Heart right ventricle (tissue), 16 donors: Measurements from ENCODE around the gene RADIL. TPM values are rescaled to one million over a fixed set of nuclear protein-coding genes. Genes with fewer than 3 reads are reported as not detected.

Experiments used
- ATAC-seq, 8 donors: fragments of 200-7000 bp; cut with Tn5 transposase; one replicate each; pipeline ENCODE4 v1.9.1; 2020; ENCODE audit warnings: mild to moderate bottlenecking in 8 of 8, moderate library complexity in 8 of 8, moderate number of reproducible peaks in 1 of 8
- DNase-seq, 2 donors: peaks; one replicate each; pipeline ENCODE4 v3.0.0-alpha.2; 2020
- H3K27ac ChIP-seq, 10 donors: fragments of 200-600 bp; sonication (generic) in 2 of 10; one replicate each; pipeline versions ENCODE4 v1.5.0 to v1.8.0; 2020 to 2022; ENCODE audit warnings: mild to moderate bottlenecking in 3 of 10
- H3K27me3 ChIP-seq, 7 donors: fragments of 200-600 bp; one replicate each; pipeline ENCODE4 v1.8.0; 2021 to 2022; ENCODE audit warnings: mild to moderate bottlenecking in 2 of 7
- H3K36me3 ChIP-seq, 9 donors: fragments of 200-600 bp; sonication (generic) in 1 of 9; one replicate each; pipeline versions ENCODE4 v1.5.0 to v1.8.0; 2020 to 2022; ENCODE audit warnings: mild to moderate bottlenecking in 2 of 9
- H3K4me1 ChIP-seq, 9 donors: fragments of 200-600 bp; sonication (generic) in 1 of 9; one replicate each; pipeline versions ENCODE4 v1.5.0 to v1.8.0; 2020 to 2022; ENCODE audit warnings: mild to moderate bottlenecking in 4 of 9
- H3K4me3 ChIP-seq, 10 donors: fragments of 200-600 bp; sonication (generic) in 2 of 10; one replicate each; pipeline versions ENCODE4 v1.5.0 to v1.8.0; 2020 to 2022; ENCODE audit warnings: mild to moderate bottlenecking in 7 of 10, moderate library complexity in 2 of 10
- H3K9me3 ChIP-seq, 11 donors: fragments of 200-600 bp in 10 of 11; sonication (generic) in 2 of 11; one replicate each; pipeline versions ENCODE4 v1.5.0 to v1.8.0; 2013 to 2022; ENCODE audit warnings: mild to moderate bottlenecking in 2 of 11, control low read depth in 1 of 11, moderate library complexity in 1 of 11
- CTCF ChIP-seq, 9 donors: fragments of 200-600 bp; sonication (generic) in 2 of 9; IDR thresholded peaks; one replicate each; pipeline versions ENCODE4 v1.5.0 to v1.8.0; 2021 to 2022; ENCODE audit warnings: antibody characterized with exemption in 9 of 9, mild to moderate bottlenecking in 5 of 9, moderate library complexity in 1 of 9
- WGBS, 2 donors: extraction: QIAGEN DNeasy Blood & Tissue Kit; methylation state at CpG; one replicate each; pipeline ENCODE4 v1.1.7; 2013; ENCODE audit warnings: inconsistent platforms in 1 of 2; 5-methylcytosine and 5-hydroxymethylcytosine counted together
- intact Hi-C, 10 donors: fragments of 100-400 bp; cut with DNase I; formaldehyde crosslinking; loops; one replicate each; pipeline versions ENCODE4 v1.11.1 to v1.14.2; 2022
- microRNA-seq, 2 donors: library from miRNA; unstranded; fragments of <30 nt; microRNA quantifications; one replicate each; pipeline ENCODE4 v1.2.0, GENCODE V29; 2021
- polyA plus RNA-seq, 2 donors: library from polyadenylated mRNA; stranded (reverse); fragments of 200-250 nt; gene quantifications; one replicate each; pipeline ENCODE4 v1.2.3, GENCODE V29; 2013
- total RNA-seq, 10 donors: library from RNA; stranded (reverse); fragmentation: NEBNext Ultra II Directional in 3 of 10; extraction: Animal tissue kit (Norgen Biotek cat#: 25700) in 3 of 10; gene quantifications; one replicate each; pipeline versions ENCODE4 v1.2.1 to v1.2.4, GENCODE V29; 2021 to 2023
- donor health status: Arrhythmogenic right ventricular cardiomyopathy.
- donor health status: ischemic (EF 13 %, LVEDD 7.1; RV severe dilation, severe dysfunction).
- donor health status: healthy with polysubstance abuse.
- donor health status: DM: no; HTN: yes; CAD: no.
- donor health status: DM: no; HTN: no; CAD: no.
- donor health status: ischemic (EF 25% LVEDD 6.9; RV normal size, moderate dysfunction).
- donor health status: ischemic (EF 25% LVEDD 5.7; RV mildly dilated, moderate dysfunction).
- donor health status: healthy.
- donor health status: DM: yes; HTN: yes; CAD: no.
- donor health status: Ischemic cardiomyopathy.
- donor health status: ischemic (EF 35%, LVEDD 5.7; RV mildly dilated, moderate dysfunction).
- donor health status: nonischemic (EF 11% LVEDD 7.7; RV severe dilation, severe dysfunction).
- donor health status: DM: yes; HTN: yes; CAD: no.
- donor health status: PGD.
- donor health status: ischemic (EF 29% LVEDD 5.4; RV normal size, mild dysfunction).
- donor health status: nonischemic (EF 23%, LVEDD 6.1; RV moderate dilation, normal function).

The RADIL gene
- total and polyA plus RNA-seq, 12 donors: 1.2 to 6.6 (median 3.8) TPM

- 90 to 91% methylated on average over 20 of the region's 20 CpGs for WGBS, 2 donors
- H3K36me3 ChIP-seq: peaks cover 0 to 50% (median 20%) of the 10 kb centered on the region in 9 donors
- peaks cover 5 to 45% (median 40%) of the 10 kb centered on the region in 9 donors for H3K4me1 ChIP-seq
- DNase-seq (no peak), ATAC-seq (no peak)
- peak overlapping the region in 3 of 10 donors; percentile 3 to 53 (median 53) for H3K27ac ChIP-seq
- H3K4me3 ChIP-seq: no peak overlapping the region
- TF ChIP-seq CTCF (IDR thresholded peaks at IDR 0.05): no peak
- intact Hi-C loops: loop anchor here in 4 of 10 donors (5.0 to 10.0 kb wide), 3 partner anchors 69 to 137 kb away; partner anchors contain the start of gene FOXK1 (in 2 of the 4)
- no peaks in the 10 kb centered on the region for H3K9me3 ChIP-seq
- H3K27me3 ChIP-seq: no peaks in the 10 kb centered on the region
These were observed 132.0 kb downstream of the RADIL start for GRCh38 chr7:4751398-4751947.

DNA sequence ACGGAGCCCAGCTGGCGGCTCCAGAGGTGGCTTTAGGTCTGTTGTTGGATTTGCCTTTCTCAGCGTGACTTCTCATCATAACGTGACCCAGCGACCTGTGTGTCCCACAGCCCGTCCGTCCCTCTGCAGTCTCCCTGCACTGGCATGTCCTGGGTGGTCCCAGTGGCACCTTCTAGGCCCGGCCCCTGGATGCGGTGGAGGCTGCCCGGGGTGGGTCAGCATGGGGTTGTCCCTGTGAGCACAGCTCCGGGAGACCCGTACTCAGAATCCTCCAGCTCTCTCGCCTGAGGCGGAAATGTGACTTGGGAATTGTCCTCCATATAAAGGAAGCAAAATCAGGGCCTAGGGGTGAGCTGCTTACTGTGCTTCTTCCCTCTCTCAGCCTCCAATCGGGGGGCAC is 133.7 kb downstream of the RADIL start:
- ATAC-seq (no peak), DNase-seq (no peak)
- intact Hi-C loops: loop anchor here in 8 of 10 donors (5.0 to 10.0 kb wide), 6 partner anchors 42 to 135 kb away; partner anchors contain the start of gene FOXK1 (in 5 of the 8)
- H3K36me3 ChIP-seq: peaks cover 0 to 33% (median 6%) of the 10 kb centered on the region in 9 donors
- H3K27ac ChIP-seq: peak overlapping the region in 8 of 10 donors; percentile 87 to 97 (median 92)
- no peak overlapping the region for H3K4me3 ChIP-seq
- 80 to 87% methylated on average over 15 of the region's 15 CpGs for WGBS, 2 donors
- peaks cover 9 to 61% (median 56%) of the 10 kb centered on the region in 9 donors for H3K4me1 ChIP-seq
- H3K9me3 ChIP-seq: no peaks in the 10 kb centered on the region
- no peak for TF ChIP-seq CTCF (IDR thresholded peaks at IDR 0.05)
- no peaks in the 10 kb centered on the region for H3K27me3 ChIP-seq

- H3K27ac ChIP-seq: peak overlapping the region in 9 of 10 donors; percentile 81 to 97 (median 91)
- TF ChIP-seq CTCF (IDR thresholded peaks at IDR 0.05): no peak
- intact Hi-C loops: loop anchor here in 5 of 10 donors (5.0 to 10.0 kb wide), 4 partner anchors 42 to 107 kb away; partner anchors contain the start of gene FOXK1 (in 3 of the 5)
- H3K4me1 ChIP-seq: peaks cover 12 to 66% (median 60%) of the 10 kb centered on the region in 9 donors
- no peaks in the 10 kb centered on the region for H3K9me3 ChIP-seq
- 72 to 84% methylated on average over 14 of the region's 14 CpGs for WGBS, 2 donors
- ATAC-seq: no peak
- no peaks in the 10 kb centered on the region for H3K27me3 ChIP-seq
- H3K36me3 ChIP-seq: peaks cover 0 to 29% (median 1%) of the 10 kb centered on the region in 9 donors
- no peak for DNase-seq
- H3K4me3 ChIP-seq: no peak overlapping the region
These were observed 134.2 kb downstream of the RADIL start for GRCh38 chr7:4749363-4749762.

Small RNA genes within 50 kb of the gene (microRNA-seq; reads per million reads assigned to microRNA genes)
- gene MIR4656: 0 reads per million in 2 donors

Other genes starting within 250 kb of the RADIL start
- gene FOXK1, start 201.4 kb downstream of the RADIL start, total RNA-seq: 10 to 100 TPM; 17.6 to 30.6 (median 25.4) TPM
- 1 to 10 TPM; 3.6 to 9.8 TPM for gene FOXK1, start 201.4 kb downstream of the RADIL start, polyA plus RNA-seq
- gene AP5Z1, start 108.1 kb downstream of the RADIL start, total RNA-seq: 10 to 100 TPM in 7 of 10 donors, 1 to 10 TPM in 3; 8.5 to 16.7 (median 12.4) TPM
- 10 to 100 TPM; 20.0 to 30.9 TPM for gene AP5Z1, start 108.1 kb downstream of the RADIL start, polyA plus RNA-seq
- gene PAPOLB, start 21.7 kb downstream of the RADIL start, total RNA-seq: under 1 TPM in 6 of 10 donors, not detected in 4; 0.10 to 0.21 (median 0.15) TPM
- gene PAPOLB, start 21.7 kb downstream of the RADIL start, polyA plus RNA-seq: under 1 TPM; 0.01 to 0.15 TPM
- not detected for gene MMD2, start 75.5 kb upstream of the RADIL start, total RNA-seq
- gene MMD2, start 75.5 kb upstream of the RADIL start, polyA plus RNA-seq: not detected
- gene RBAK, start 162.1 kb upstream of the RADIL start, total RNA-seq: 10 to 100 TPM in 5 of 10 donors, 1 to 10 TPM in 5; 6.4 to 11.2 (median 10.1) TPM
- gene RBAK, start 162.1 kb upstream of the RADIL start, polyA plus RNA-seq: 1 to 10 TPM; 3.2 to 6.8 TPM